Fibroblast of lung (primary cell): ENCODE results near the gene RPS14. TPM values are rescaled to one million over a fixed set of nuclear protein-coding genes. Genes with fewer than 3 reads are reported as not detected.

Source experiments
- DNase-seq, 2 donors: peaks; one replicate each; pipeline versions ENCODE4 v3.0.0 to v3.0.0-alpha.2; 2010; ENCODE audit warnings: low read depth in 2 of 2
- H2AFZ ChIP-seq: 2 replicates; pipeline ENCODE4 v1.5.1; 2012; ENCODE audit warnings: low read length, control low read depth, inconsistent platforms
- H3K27ac ChIP-seq: 2 replicates; pipeline ENCODE4 v1.5.1; 2011; ENCODE audit warnings: low read length, control low read depth; ENCODE audit not compliant: insufficient read depth
- H3K27me3 ChIP-seq: 2 replicates; pipeline ENCODE4 v1.5.1; 2011; ENCODE audit warnings: mild to moderate bottlenecking, low read length; ENCODE audit not compliant: control insufficient read depth, insufficient read depth
- H3K36me3 ChIP-seq: 2 replicates; pipeline ENCODE4 v1.5.1; 2011; ENCODE audit warnings: low read length; ENCODE audit not compliant: control insufficient read depth, insufficient read depth
- H3K4me1 ChIP-seq: 2 replicates; pipeline ENCODE4 v1.5.1; 2011; ENCODE audit warnings: low read length; ENCODE audit not compliant: control insufficient read depth, insufficient read depth; ENCODE audit errors: extremely low read depth
- H3K4me2 ChIP-seq: 2 replicates; pipeline ENCODE4 v1.5.1; 2011; ENCODE audit warnings: low read length, control low read depth; ENCODE audit not compliant: insufficient read depth; ENCODE audit errors: extremely low read depth
- H3K4me3 ChIP-seq, 4 experiments: fragments of 200-600 bp in 1 of 4; sonication (generic) in 1 of 4; replicated peaks in 1 of 4; 2 replicates each; pipeline ENCODE4 v1.5.1; 2011 to 2016; ENCODE audit warnings: low read length in 4 of 4, low read depth in 3 of 4, mild to moderate bottlenecking in 3 of 4, control low read depth in 2 of 4, inconsistent platforms in 1 of 4, mixed read lengths in 1 of 4; ENCODE audit not compliant: insufficient read depth in 1 of 4; ENCODE audit errors: control extremely low read depth in 1 of 4
- H3K79me2 ChIP-seq: 2 replicates; pipeline ENCODE4 v1.5.1; 2012; ENCODE audit warnings: mild to moderate bottlenecking, low read length, inconsistent platforms; ENCODE audit not compliant: control insufficient read depth, insufficient read depth
- H3K9ac ChIP-seq: 2 replicates; pipeline ENCODE4 v1.5.1; 2011; ENCODE audit warnings: mild to moderate bottlenecking, low read length, control low read depth; ENCODE audit not compliant: insufficient read depth
- H3K9me3 ChIP-seq: 2 replicates; pipeline ENCODE4 v1.5.1; 2012; ENCODE audit warnings: low read depth, low read length; ENCODE audit not compliant: control insufficient read depth, insufficient read depth
- H4K20me1 ChIP-seq: 2 replicates; pipeline ENCODE4 v1.5.1; 2011; ENCODE audit warnings: low read length; ENCODE audit not compliant: control insufficient read depth, insufficient read depth; ENCODE audit errors: extremely low read depth
- CTCF ChIP-seq, 2 donors: IDR thresholded peaks in 1 of 2; conservative IDR thresholded peaks in 1 of 2; 1 replicate in 1 of 2; 2 replicates in 1 of 2; pipeline ENCODE4 v1.5.1; 2011 to 2012; ENCODE audit warnings: low read length in 2 of 2, control low read depth in 1 of 2, inconsistent platforms in 1 of 2, low read depth in 1 of 2, mild to moderate bottlenecking in 1 of 2
- EZH2 ChIP-seq: IDR thresholded peaks from 2 replicates; pipeline ENCODE4 v1.5.1; 2012; ENCODE audit warnings: low read length, control low read depth, mild to moderate bottlenecking; ENCODE audit errors: missing control alignments
- polyA plus RNA-seq, 2 donors: library from polyadenylated mRNA; depleted of rRNA in 1 of 2; stranded (reverse) in 1 of 2; unstranded in 1 of 2; fragments of >200 nt; gene quantifications; 2 replicates each; pipeline ENCODE4 v1.2.1, GENCODE V29; 2011 to 2012; ENCODE audit warnings: missing spikeins in 1 of 2
- total RNA-seq: library from RNA; depleted of rRNA; stranded (reverse); fragments of >200 nt; gene quantifications from 2 replicates; pipeline ENCODE4 v1.2.1, GENCODE V29; 2014

Gene RPS14
- total and polyA plus RNA-seq, 2 donors (not counting 1 experiment from before 2014, with no cell fraction given), result 1,962 to 5,623 TPM

DNA sequence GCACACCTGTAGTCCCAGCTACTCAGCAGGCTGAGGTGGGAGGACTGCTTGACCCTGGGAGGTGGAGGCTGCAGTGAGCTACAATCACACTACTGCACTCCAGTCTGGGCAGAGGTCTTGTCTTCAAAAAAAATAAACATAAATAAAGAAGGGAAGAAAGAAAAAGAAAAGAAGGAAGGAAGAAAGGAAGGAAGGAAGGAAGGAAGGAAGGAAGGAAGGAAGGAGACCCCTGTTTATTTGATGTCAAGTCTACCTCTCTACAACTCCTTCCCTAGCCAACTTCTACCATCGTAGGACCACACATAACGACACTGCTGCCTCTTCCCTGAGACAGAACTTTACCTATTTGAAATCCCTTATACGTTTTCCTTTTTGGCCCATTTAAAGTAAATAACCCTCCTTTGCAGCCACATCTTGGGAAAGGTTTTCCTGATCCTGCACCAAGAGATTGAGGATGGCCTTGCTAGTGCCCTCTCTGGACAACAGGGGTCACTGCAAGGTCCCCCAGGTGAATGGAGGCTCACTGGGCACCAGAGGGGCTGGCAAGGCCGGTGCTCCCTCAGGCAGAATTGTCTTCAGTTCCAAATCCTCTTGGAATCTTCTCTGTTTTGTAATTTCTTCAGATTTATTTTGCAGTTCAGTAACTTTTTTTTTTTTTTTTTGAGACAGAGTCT is 10.5 kb downstream of the RPS14 start:
- no peaks in the 10 kb centered on the region for H3K9me3 ChIP-seq
- H3K27ac ChIP-seq, result no peak overlapping the region
- H3K36me3 ChIP-seq, result peaks cover 6% of the 10 kb centered on the region
- no peaks in the 10 kb centered on the region for H3K79me2 ChIP-seq
- no peaks in the 10 kb centered on the region for H4K20me1 ChIP-seq
- H3K4me1 ChIP-seq, result no peaks in the 10 kb centered on the region
- no peak overlapping the region for H3K9ac ChIP-seq
- TF ChIP-seq EZH2 (no peak), CTCF (conservative IDR thresholded peaks at IDR 0.05 in 1 of 2, IDR thresholded peaks at IDR 0.05 in 1 of 2; ENCODE audit: low read depth in 1 of 2, low read length in 2 of 2) (peak; percentile 39 to 63)
- DNase-seq, result peak in 1 of 2 donors; percentile 17
- H3K4me3 ChIP-seq, result no peak overlapping the region
- no peaks in the 10 kb centered on the region for H3K27me3 ChIP-seq
- H2AFZ ChIP-seq, result no peak overlapping the region
- no peak overlapping the region for H3K4me2 ChIP-seq

- Histone ChIP-seq H2AFZ (peak overlapping the region; percentile 57), H3K9me3 (no peaks in the 10 kb centered on the region), H3K4me3 (no peak overlapping the region), H3K27me3 (no peaks in the 10 kb centered on the region), H3K4me2 (no peak overlapping the region), H3K79me2 (no peaks in the 10 kb centered on the region), H3K9ac (no peak overlapping the region), H3K4me1 (no peaks in the 10 kb centered on the region), H3K36me3 (no peaks in the 10 kb centered on the region), H3K27ac (no peak overlapping the region), H4K20me1 (no peaks in the 10 kb centered on the region)
- TF ChIP-seq CTCF (conservative IDR thresholded peaks at IDR 0.05 in 1 of 2, IDR thresholded peaks at IDR 0.05 in 1 of 2; ENCODE audit: low read depth in 1 of 2, low read length in 2 of 2) (peak; percentile 71 to 79), EZH2 (no peak)
- DNase-seq, result peak; percentile 75 to 89
These were observed 13.3 kb downstream of the RPS14 start for GRCh38 chr5:150436141-150436680.

- Histone ChIP-seq H3K9me3 (no peaks in the 10 kb centered on the region), H3K4me3 (no peak overlapping the region), H2AFZ (no peak overlapping the region), H3K79me2 (no peaks in the 10 kb centered on the region), H3K4me1 (no peaks in the 10 kb centered on the region), H3K36me3 (no peaks in the 10 kb centered on the region), H3K27ac (no peak overlapping the region), H3K27me3 (no peaks in the 10 kb centered on the region), H4K20me1 (no peaks in the 10 kb centered on the region), H3K4me2 (no peak overlapping the region), H3K9ac (no peak overlapping the region)
- peak; percentile 81 to 94 for DNase-seq
- no peak for TF ChIP-seq EZH2
- TF ChIP-seq CTCF (conservative IDR thresholded peaks at IDR 0.05 in 1 of 2, IDR thresholded peaks at IDR 0.05 in 1 of 2; ENCODE audit: low read depth in 1 of 2, low read length in 2 of 2), result no peak
These were observed 15.1 kb downstream of the RPS14 start for GRCh38 chr5:150434464-150434863.
